ENCODE measurements around the gene UNC13A.
"Not testable (repeated sequence)": the region's sequence is repeated elsewhere in the genome, so short reads cannot be mapped to it uniquely, and the experiment has no call there.

Gene UNC13A

DNA sequence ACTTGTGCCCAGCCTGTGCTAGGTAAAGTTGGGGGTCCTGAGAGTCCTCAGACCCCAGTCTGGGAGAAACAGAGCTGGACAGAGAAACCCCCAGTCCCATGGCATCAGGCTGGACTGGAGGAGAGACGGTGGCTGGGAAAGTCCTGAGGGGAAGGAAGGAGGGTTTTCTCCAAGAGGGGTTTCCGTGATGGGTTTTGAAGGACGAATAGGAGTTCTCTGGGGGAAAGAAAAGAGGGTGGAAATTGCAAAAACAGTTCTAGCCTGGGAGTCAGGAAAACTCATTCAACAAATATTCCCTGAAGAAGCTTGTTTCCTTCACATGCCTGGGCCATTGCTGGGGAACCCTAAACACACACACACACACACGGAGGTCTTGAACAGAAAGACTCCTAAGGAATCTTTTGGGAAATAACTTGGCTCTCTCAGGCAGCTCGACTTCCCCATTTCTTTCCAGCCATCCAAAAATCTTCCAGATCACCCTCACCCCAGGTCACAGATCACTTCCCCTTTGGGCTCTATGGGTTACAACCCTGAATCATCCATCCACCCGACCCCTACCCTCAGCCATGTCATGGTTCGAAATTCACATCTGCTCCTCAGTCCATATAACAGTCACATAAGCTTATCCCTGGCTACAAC lies 85.2 kb downstream of the UNC13A start:
- no peak for DNase-seq (ENCODE audit: low spot score)

DNA sequence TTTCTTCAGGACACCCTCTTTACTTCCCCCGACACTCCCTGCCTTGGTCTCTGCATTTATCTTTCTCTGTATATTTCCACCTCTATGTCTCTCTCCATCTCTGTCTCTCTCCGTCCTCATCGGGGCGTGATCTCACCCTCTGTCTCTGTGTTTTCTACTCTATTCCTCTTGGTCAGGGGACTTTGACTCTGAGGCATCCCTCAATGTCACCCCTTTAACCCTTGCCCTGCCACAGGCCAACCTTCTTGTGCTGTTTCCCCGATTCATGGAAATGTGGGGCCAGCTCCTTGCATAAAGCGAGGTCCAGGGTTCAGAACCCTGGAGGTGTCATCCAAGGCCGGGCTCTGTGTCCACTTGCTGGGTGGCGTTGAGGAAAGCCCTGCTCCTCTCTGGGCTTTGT lies 85.9 kb downstream of the UNC13A start:
- no peak for DNase-seq (ENCODE audit: low spot score)

DNA sequence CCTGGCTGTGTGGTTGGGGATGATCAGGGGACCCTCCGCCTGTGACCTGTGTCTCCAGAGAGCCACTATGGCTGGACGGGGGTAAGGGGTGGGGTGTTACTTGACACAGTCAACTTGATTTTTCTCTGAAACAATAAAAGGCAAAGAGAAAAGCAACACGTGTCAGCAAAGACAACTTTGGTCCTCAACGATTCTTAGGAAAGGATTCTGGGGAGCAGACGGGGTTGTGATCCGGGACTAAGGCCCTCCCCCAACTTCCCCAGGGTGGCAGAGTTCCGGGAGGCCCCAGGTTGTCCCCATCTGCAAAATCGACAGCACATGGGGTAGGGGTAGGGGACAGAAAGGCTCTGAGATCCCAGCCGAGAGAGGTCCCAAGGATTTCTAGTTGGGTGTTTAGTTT lies 86.5 kb downstream of the UNC13A start:
- no peak for DNase-seq (ENCODE audit: low spot score)

DNA sequence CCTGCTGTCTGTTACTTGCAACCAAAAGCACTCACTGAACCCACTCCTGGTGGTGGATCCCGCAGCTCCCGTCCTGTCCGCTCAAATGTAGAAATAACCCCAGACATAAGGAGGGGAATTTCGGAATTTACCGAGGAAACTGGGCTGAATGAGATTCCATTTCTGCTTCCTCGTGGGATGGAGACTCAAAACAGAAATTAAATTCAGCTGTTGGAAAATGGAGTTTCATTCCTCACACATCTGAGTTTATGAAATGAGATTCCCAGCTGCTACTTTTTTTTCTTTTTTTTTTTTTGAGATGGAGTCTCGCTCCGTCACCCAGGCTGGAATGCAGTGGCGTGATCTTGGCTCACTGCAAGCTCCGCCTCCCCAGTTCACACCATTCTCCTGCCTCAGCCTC lies 88.4 kb downstream of the UNC13A start:
- no peak for DNase-seq (ENCODE audit: low spot score)

DNA sequence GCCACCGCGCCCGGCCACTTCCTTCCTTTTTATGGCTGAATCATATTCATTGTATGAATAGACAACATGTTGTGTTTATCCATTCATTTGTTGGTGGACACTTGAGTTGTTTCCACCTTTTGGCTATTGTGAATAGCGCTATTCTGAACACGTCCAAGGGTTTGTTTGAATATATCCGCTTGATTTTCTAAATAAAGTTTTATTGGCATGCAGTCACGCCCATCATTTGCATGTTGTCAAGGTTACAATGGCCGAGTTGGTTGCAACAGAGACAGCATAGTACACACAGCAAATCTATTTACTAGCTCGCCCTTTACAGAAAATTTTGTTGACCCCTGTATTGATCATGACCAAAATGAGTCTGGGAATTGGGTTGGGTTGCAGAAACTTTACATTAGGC lies 89.2 kb downstream of the UNC13A start:
- DNase-seq (ENCODE audit: low spot score): no peak

DNA sequence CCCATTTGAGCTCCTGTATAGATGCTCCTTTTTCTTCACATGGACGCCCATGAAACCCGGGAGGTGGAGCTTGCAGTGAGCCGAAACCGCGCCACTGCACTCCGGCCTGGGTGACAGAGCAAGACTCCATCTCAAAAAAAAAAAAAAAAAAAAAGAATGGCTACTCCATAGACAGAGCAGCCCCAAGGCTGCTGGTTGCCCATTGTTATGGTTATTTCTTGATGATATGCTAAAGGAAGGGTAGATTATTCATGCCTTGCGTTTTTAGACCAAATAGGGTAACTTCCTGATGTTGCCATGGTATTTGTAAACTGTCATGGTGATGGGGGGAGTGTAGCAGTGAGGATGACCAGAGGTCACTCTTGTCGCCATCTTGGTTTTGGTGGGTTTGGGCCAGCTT lies 90.1 kb downstream of the UNC13A start:
- DNase-seq (ENCODE audit: low spot score): not testable (repeated sequence)

DNA sequence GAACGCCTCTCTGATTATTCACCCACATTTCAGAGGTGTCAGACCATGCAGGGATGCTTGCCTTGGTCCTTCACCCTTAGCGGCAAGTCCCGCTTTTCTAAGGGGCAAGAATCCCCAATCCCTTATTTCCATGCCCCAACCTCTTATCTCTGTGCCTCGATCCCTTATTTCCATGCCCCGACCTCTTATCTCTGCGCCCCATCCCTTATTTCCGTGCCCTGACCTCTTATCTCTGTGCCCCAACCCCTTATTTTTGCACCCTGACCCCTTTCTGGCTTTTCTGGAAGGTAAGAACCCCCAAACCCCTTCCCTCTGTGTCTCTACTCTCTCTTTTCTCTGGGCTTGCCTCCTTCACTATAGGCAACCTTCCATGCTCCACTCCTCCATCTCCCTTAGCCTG lies 93.9 kb downstream of the UNC13A start:
- not testable (repeated sequence) for DNase-seq (ENCODE audit: low spot score)

DNA sequence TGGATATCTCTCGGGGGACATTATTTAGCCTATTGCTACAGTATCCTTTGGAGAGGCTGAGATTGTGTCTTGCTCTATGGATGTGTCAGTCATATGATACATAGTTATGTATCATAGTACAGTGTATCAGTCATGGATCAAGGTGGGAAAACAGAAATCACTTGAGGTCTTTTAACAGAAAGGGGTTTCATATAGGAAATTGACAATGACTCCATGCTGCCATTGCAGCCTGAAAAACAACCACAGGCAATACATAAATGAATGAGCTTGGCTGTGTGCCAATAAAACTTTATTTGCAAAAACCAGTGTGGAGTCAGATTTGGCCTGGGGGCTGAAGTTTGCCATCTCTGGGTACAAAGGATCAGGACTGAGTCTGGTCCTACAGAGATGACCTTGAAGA lies 97.3 kb downstream of the UNC13A start:
- DNase-seq (ENCODE audit: low spot score): no peak

DNA sequence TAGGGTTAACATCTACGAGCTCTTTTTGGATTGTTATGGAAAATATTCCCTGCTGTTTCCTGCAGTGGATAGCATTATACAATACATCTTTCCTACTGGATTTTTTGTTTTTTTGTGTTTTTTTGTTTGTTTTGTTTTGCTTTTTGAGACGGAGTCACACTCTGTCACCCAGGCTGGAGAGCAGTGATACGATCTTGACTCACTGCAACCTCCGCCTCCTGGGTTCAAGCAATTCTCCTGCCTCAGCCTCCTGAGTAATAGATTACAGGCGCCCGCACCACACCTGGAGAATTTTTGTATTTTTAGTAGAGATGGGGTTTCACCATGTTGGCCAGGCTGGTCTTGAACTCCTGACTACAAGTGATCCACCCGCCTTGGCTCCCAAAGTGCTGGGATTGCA lies 102.8 kb downstream of the UNC13A start:
- not testable (repeated sequence) for DNase-seq (ENCODE audit: low spot score)

DNA sequence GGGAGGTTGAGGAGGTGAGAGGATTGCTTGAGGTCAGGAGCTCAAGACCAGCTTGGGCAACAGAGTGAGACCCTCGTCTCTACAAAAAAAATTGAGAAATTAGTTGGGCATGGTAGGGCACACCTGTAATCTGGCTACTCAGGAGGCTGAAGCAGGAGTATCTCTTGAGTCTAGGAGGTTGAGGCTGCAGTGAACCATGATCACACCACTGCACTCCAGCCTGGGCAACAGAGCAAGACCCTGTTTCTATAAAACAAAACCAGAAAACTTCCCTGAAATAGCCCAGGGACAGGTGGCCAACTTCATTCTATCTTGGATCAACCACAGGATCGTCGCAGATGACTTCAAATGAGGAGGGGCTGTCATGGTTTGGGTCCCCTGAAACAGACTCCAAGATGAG lies 104.0 kb downstream of the UNC13A start:
- no peak for DNase-seq (ENCODE audit: low spot score)

DNA sequence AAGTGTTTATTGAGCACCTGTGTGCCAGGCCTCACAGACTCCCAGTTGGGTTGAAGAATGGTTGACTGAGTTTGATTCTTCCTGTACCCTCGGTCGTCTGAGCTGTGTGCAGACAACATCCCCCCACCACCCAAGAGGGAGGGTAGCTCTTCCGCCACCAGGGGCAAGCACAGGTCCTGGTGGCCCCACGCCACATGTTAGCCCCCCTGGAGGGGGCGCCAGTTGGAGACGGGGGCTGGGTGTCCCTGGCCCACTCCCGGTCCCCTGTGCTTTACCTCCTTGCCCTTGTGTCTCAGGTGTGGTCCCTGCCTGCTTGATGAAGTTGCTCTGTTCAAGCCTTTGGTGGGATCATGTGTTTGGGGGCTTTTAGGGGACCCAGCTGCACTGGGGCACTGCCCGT lies 105.5 kb downstream of the UNC13A start:
- DNase-seq (ENCODE audit: low spot score): no peak

DNA sequence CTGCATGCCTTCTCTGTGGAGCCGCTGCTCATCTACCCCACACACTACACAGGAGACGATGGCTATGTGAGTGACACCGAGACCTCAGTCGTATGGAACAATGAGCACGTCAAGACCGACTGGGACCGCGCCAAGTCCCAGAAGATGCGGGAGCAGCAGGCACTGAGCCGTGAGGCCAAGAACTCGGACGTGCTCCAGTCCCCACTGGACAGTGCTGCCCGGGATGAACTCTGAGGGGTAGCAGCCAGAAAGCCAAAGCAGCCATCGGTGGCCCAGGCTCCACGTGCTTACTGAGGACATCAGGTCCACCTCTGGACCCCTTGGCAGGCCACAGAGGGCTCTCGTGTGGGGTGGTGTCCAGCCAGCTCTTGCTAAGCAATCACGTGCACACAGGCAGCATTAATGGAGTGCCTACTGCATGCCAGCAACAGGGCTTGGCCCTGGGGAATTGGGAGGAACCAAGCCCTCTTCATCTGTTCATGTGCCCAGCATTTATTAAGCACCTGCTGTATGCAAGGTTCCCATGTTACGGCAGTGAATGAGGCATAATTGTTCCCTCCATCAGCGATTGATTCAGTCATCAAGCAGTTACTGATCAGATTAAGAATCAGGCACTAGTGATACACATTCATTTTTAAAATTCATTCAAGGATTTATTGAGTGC lies 106.8 kb downstream of the UNC13A start:
- DNase-seq (ENCODE audit: low spot score): no peak

DNA sequence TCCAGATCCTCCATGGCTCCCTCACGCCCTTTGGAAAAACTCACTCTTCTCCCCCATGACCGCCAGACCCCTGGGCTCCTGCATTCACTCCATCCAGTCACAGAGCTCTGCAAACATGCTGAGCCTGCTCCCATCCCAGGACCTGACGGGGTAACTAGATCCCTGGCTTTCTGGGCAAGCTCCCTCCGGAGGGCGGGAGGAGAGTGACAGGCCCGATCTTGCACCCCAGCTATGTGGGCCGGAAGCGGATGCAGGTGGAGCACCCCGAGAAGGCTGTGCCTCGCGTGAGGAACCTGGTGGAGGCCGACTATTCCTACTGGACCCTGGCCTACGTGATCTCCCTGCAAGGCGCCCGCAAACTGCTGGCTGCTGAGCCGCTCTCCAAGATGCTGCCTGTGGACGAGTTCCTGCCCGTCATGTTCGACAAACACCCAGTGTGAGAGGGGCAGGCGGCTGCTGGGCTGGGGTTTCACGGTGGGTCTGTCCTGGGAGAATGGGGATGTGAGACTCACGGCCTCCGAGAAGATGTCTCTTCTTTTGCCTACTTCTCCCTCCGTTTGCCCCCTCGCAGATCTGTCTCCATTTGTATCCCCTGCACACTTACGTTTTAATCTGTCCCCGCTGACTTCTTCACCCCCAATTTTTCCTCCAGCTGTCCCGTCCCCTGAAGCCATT lies 107.5 kb downstream of the UNC13A start:
- DNase-seq (ENCODE audit: low spot score): no peak

DNA sequence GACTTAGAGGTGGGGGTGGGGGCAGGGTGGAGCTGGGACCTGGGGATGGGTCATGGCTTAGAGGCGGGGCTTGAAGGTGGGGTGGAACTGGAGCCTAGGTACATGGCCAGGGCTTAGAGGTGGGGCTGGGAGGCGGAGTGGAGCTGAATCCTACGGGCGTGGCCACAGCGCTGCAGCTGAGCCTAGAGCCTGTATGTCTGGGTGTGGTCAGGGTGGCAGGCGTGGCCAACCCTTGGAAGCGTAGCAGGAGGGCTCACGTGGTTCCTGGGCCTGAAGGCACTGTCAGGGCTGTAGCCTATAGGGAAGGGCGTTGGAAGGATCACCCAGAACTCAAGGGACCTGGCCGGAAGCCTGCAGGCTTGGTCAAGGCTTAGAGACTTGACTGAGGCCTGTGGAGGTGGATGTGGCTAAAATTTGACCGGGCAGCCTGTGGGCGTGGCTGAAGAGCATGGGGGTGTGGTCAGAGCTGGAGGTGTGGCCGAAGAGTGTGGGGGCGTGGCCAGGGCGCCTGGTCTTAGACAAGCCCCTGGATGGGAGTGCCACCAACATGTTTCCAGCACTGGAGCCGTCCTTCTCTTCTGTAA lies 108.4 kb downstream of the UNC13A start:
- peak; percentile 33 for DNase-seq (ENCODE audit: low spot score)

DNA sequence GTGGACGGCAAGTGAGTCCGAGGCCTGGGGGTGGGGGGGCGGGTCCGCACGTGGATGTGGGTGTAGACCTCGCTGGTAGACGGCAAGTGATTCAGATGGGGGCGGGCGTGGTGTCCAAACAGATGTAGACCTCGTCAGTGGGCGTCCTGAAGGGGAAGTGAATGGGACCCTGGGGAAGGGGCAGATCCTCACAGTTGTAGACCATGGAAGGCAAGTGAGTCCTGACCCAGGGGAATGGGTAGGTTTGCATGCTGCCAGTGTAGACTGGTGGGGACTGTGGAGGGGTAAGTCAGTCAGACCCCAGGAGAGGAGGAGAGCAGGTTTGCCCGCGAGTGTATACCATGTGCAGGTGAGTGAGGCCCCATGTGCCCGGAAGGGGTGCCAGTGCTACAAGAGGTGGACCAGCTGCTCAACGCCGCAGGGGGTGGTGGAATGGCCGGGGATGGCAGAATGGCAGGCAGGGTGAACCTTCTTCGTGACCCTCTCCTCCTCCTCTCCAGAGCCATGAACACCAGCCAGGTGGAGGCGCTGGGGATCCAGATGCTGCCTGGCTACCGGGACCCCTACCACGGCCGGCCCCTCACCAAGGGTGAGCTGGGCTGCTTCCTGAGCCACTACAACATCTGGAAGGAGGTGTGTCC lies 110.6 kb downstream of the UNC13A start:
- no peak for DNase-seq (ENCODE audit: low spot score)

DNA sequence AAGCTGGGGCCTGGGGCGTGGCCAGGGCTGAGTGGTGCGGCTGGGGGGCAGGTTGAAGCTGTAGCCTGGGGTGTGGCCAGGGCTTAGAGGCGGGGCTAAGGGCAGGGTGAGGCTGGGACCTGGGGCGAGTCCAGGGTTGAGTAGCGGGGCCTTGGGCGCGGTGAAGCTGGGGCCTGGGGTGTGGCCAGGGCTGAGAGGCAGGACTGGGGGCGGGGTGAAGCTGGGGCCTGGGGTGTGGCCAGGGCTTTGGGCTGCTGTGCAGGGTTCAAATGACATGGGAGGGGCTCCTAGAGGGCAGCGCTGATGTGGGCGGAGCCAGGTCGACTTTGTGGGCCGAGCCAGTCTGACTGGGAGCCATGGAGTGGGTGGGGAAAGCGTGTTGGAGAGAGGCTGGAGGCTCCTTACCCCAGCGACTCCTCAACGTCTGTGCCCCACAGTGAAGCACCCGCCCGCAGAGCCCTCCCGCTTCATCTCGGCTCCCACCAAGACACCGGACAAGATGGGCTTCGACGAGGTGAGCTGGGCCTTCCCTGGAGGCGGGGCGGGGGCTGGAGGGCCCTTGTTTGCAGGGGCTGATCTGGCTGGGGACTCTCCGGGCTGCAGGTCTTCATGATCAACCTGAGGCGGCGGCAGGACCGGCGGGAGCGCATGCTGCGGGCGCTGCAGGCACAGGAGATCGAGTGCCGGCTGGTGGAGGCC lies 111.2 kb downstream of the UNC13A start:
- peak; percentile 29 for DNase-seq (ENCODE audit: low spot score)

DNA sequence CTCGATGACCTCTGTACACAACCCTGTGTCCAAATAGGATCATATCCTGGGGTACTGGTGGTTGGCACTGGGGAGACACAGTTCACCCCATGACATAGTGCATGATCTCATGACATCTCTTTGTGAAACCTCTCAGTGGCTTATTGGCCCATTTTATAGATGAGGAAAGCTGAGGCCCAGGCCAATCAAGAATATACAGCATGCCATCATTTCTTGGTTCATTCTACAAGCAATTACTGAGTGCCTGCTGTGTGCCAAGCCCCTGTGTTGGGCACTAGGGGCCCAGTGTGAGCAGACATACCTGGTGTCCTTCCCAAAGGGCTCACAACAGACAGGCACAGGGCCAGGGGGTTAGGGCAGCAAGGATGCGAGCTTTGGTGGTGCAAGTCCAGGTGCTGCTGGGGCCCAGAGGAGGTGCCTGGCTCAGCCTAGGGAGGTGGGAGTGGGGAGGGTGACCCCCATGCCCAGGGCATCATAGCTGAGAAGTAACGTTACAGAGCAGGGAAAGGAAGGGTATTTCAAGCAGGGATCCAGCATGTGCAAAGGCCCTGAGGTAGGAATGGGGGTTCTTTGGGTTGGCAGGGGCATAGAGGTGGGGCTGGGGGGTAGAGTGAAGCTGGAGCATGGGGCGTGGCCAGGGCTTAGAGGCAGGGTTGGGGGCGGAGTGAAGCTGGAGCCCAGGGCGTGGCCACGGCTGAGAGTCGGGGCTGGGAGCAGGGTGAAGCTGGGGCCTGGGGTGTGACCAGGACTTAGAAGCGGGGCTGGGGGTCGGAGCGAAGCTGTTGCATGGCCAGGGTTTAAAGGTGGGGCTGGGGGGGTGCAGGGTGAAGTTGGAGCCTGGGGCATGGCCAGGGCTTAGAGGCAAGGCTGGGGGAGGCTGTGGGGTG lies 112.0 kb downstream of the UNC13A start:
- no peak for DNase-seq (ENCODE audit: low spot score)

DNA sequence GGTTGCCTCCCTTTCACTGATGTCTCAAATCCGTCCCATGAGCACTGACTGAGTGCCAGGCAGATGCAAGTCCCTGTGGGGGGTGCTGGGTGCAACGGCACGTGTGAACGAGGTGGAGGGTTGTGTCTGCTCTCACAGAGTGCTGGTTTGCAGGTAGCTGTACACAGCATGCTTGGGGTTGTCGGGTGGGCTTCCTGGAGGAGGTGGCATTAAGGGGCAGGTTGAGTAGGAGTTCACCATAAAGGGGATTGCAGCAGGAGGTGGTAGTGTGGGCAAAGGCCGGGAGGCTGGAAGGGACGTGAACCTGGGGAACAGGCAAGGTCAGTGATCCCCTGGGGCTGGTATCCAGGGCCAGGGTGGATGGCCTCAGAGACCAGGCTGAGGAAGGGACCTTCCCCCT lies 115.5 kb downstream of the UNC13A start:
- no peak for DNase-seq (ENCODE audit: low spot score)

DNA sequence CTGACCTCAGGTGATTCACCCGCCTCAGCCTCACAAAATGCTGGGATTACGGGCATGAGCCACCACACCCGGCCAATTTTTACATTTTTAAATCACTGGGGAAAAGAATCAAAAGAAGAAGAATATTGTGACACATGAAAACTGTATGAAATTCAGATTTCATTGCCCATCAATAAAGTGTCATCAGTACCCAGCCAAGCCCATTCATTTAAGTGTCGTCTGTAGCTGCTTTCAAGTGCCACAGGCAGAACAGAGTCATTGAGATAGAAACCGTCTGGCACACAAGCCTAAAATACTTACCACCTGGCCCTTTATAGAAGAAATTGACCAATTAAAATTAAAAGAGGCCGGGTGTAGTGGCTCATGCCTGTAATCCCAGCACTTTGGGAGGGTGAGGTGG lies 117.4 kb downstream of the UNC13A start:
- DNase-seq (ENCODE audit: low spot score): no peak

DNA sequence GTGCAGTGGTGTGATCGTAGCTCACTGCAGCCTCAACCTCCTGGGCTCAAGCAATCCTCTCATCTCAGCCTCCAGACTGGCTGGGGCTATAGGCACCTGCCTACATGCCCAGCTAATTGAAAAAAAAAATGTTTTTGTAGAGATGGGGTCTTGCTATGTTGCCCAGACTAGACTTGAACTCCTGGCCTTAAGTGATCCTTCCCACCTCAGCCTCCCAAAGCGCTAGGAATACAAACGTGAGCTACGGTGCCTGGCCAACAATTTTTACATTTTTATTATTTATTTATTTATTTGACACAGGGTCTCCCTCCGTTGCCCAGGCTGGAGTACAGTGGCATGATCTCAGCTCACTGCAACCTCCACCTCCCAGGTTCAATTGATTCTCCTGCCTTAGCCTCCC lies 117.9 kb downstream of the UNC13A start:
- DNase-seq (ENCODE audit: low spot score): not testable (repeated sequence)

DNA sequence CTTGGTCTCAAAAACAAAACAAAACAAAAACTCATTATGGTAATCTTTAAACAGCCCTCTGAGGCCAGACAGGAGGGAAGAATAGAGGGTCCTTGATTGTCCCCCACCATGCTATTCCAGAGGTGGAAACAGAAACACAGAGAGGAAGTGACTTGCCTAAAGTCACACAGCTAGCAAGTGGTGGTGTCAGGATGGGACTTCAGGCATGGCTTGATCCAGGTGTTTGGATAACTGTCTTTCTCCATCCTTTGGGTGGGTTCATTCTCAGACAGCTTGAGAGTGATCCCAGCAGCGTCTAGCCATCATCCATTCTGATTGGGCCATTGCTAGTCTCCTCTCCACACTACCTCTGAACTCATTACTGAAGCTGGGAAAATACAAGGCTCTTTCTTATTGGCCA lies 120.2 kb downstream of the UNC13A start:
- DNase-seq (ENCODE audit: low spot score): no peak

Measured in LoVo (cell line).